ENCODE data around the gene ARHGEF19. TPM values are rescaled to one million over a fixed set of nuclear protein-coding genes. Genes with fewer than 3 reads are reported as not detected.

ARHGEF19 gene
- total RNA-seq, 3 donors from 2014 or later (not counting 1 experiment from before 2014, with no cell fraction given): 14.6 to 18.9 (median 15.8) TPM

- DNase-seq (no peak), ATAC-seq (no peak)
- WGBS (ENCODE audit: insufficient coverage): 80% methylated on average over 3 of the region's 6 CpGs
- peaks cover 5% of the 10 kb centered on the region for H3K27me3 ChIP-seq (ENCODE audit: control insufficient read depth, insufficient read depth, low read length)
- no peaks in the 10 kb centered on the region for H3K9me3 ChIP-seq (ENCODE audit: control insufficient read depth, insufficient read depth, low read length)
- Mint-ChIP-seq H3K36me3 (no peaks in the 10 kb centered on the region), H3K27me3 (ENCODE audit: low read depth in 2 of 2) (peaks cover 0 to 6% of the 10 kb centered on the region in 2 donors), H3K27ac (no peak overlapping the region), H3K4me3 (no peak overlapping the region), H3K9me3 (no peaks in the 10 kb centered on the region), H3K4me1 (no peaks in the 10 kb centered on the region)
- intact Hi-C loops (cut with micrococcal nuclease): no loop called here
- H3K27ac ChIP-seq (ENCODE audit: low read length): no peak overlapping the region
- no peak for TF ChIP-seq CTCF (IDR thresholded peaks at IDR 0.05)
- H3K4me3 ChIP-seq (ENCODE audit: low read length): no peak overlapping the region
- peaks cover 4% of the 10 kb centered on the region for H3K4me1 ChIP-seq (ENCODE audit: control insufficient read depth, insufficient read depth, low read length)
- no peaks in the 10 kb centered on the region for H3K36me3 ChIP-seq (ENCODE audit: control insufficient read depth, insufficient read depth, low read length)
Measured at GRCh38 chr1:16191916-16192546, 20.4 kb downstream of the ARHGEF19 start.

- H3K27ac ChIP-seq (ENCODE audit: low read length): no peak overlapping the region
- peaks cover 5% of the 10 kb centered on the region for H3K27me3 ChIP-seq (ENCODE audit: control insufficient read depth, insufficient read depth, low read length)
- Mint-ChIP-seq H3K27ac (no peak overlapping the region), H3K4me3 (no peak overlapping the region), H3K4me1 (no peaks in the 10 kb centered on the region), H3K9me3 (no peaks in the 10 kb centered on the region), H3K27me3 (ENCODE audit: low read depth in 2 of 2) (peaks cover 0 to 6% of the 10 kb centered on the region in 2 donors), H3K36me3 (no peaks in the 10 kb centered on the region)
- H3K36me3 ChIP-seq (ENCODE audit: control insufficient read depth, insufficient read depth, low read length): no peaks in the 10 kb centered on the region
- H3K9me3 ChIP-seq (ENCODE audit: control insufficient read depth, insufficient read depth, low read length): no peaks in the 10 kb centered on the region
- TF ChIP-seq CTCF (IDR thresholded peaks at IDR 0.05): no peak
- peaks cover 4% of the 10 kb centered on the region for H3K4me1 ChIP-seq (ENCODE audit: control insufficient read depth, insufficient read depth, low read length)
- intact Hi-C loops (cut with micrococcal nuclease): no loop called here
- 100% methylated on average over 1 of the region's 1 CpG for WGBS (ENCODE audit: insufficient coverage)
- H3K4me3 ChIP-seq (ENCODE audit: low read length): no peak overlapping the region
- DNase-seq: no peak
- no peak for ATAC-seq
Measured at GRCh38 chr1:16191309-16191708, 21.1 kb downstream of the ARHGEF19 start.

GRCh38 chr1:16189921-16190621, 22.4 kb downstream of the ARHGEF19 start:
- Histone ChIP-seq H3K36me3 (ENCODE audit: control insufficient read depth, insufficient read depth, low read length) (no peaks in the 10 kb centered on the region), H3K4me3 (ENCODE audit: low read length) (no peak overlapping the region), H3K9me3 (ENCODE audit: control insufficient read depth, insufficient read depth, low read length) (no peaks in the 10 kb centered on the region), H3K27ac (ENCODE audit: low read length) (no peak overlapping the region), H3K27me3 (ENCODE audit: control insufficient read depth, insufficient read depth, low read length) (peaks cover 5% of the 10 kb centered on the region), H3K4me1 (ENCODE audit: control insufficient read depth, insufficient read depth, low read length) (peaks cover 4% of the 10 kb centered on the region)
- intact Hi-C loops (cut with micrococcal nuclease): no loop called here
- ATAC-seq: no peak
- 81% methylated on average over 8 of the region's 9 CpGs for WGBS (ENCODE audit: insufficient coverage)
- Mint-ChIP-seq H3K9me3 (no peaks in the 10 kb centered on the region), H3K4me3 (no peak overlapping the region), H3K27ac (no peak overlapping the region), H3K36me3 (no peaks in the 10 kb centered on the region), H3K4me1 (no peaks in the 10 kb centered on the region), H3K27me3 (ENCODE audit: low read depth in 2 of 2) (peaks cover 0 to 6% of the 10 kb centered on the region in 2 donors)
- TF ChIP-seq CTCF (IDR thresholded peaks at IDR 0.05): no peak
- no peak for DNase-seq

All from natural killer cell (primary cell).